Endothelial cell (in vitro differentiated cells): ENCODE results near the gene IQSEC1. TPM values are rescaled to one million over a fixed set of nuclear protein-coding genes. Genes with fewer than 3 reads are reported as not detected.
A peak's percentile ranks its signal among the peaks of the same experiment; 100 is the strongest.

Experiments
- DNase-seq: peaks from one replicate; pipeline ENCODE4 v3.0.0; 2021; ENCODE audit warnings: low spot score
- H3K27ac Mint-ChIP-seq: one replicate; pipeline ENCODE4 v1.8.0; 2021; ENCODE audit warnings: mixed read lengths, inconsistent platforms; ENCODE audit not compliant: unreplicated experiment
- H3K27me3 Mint-ChIP-seq: one replicate; pipeline ENCODE4 v1.8.0; 2021; ENCODE audit warnings: mild to moderate bottlenecking, moderate library complexity, mixed read lengths, inconsistent platforms; ENCODE audit not compliant: unreplicated experiment
- H3K36me3 Mint-ChIP-seq: one replicate; pipeline ENCODE4 v1.8.0; 2021; ENCODE audit warnings: mild to moderate bottlenecking, low read depth, mixed read lengths, inconsistent platforms; ENCODE audit not compliant: unreplicated experiment
- H3K4me1 Mint-ChIP-seq: one replicate; pipeline ENCODE4 v1.8.0; 2021; ENCODE audit warnings: mild to moderate bottlenecking, mixed read lengths, inconsistent platforms; ENCODE audit not compliant: unreplicated experiment
- H3K4me3 Mint-ChIP-seq: one replicate; pipeline ENCODE4 v1.8.0; 2021; ENCODE audit warnings: mild to moderate bottlenecking, mixed read lengths, inconsistent platforms; ENCODE audit not compliant: unreplicated experiment
- H3K9me3 Mint-ChIP-seq: one replicate; pipeline ENCODE4 v1.8.0; 2021; ENCODE audit warnings: mixed read lengths, inconsistent platforms; ENCODE audit not compliant: unreplicated experiment
- CTCF ChIP-seq: fragments of 200-600 bp; sonication (generic); IDR thresholded peaks from one replicate; pipeline ENCODE4 v1.5.0; 2021; ENCODE audit warnings: antibody characterized with exemption; ENCODE audit not compliant: unreplicated experiment
- total RNA-seq: library from RNA; stranded (reverse); fragmentation: NEBNext Ultra II Directional; extraction: Animal tissue kit (Norgen Biotek cat#: 25700); gene quantifications from one replicate; pipeline ENCODE4 v1.2.1, GENCODE V29; 2021; ENCODE audit not compliant: unreplicated experiment

Gene IQSEC1
- total RNA-seq, 1 donor from 2014 or later, result 75.3 TPM

- DNase-seq, result no peak
- peaks cover 16% of the 10 kb centered on the region for H3K27me3 Mint-ChIP-seq
- H3K27ac Mint-ChIP-seq, result no peak overlapping the region
- peaks cover 5% of the 10 kb centered on the region for H3K36me3 Mint-ChIP-seq
- no peak for TF ChIP-seq CTCF
- H3K4me1 Mint-ChIP-seq, result peaks cover 26% of the 10 kb centered on the region
- H3K4me3 Mint-ChIP-seq, result no peak overlapping the region
- no peaks in the 10 kb centered on the region for H3K9me3 Mint-ChIP-seq
These were observed 23.1 kb upstream of the IQSEC1 start for GRCh38 chr3:13096356-13096755.

DNA sequence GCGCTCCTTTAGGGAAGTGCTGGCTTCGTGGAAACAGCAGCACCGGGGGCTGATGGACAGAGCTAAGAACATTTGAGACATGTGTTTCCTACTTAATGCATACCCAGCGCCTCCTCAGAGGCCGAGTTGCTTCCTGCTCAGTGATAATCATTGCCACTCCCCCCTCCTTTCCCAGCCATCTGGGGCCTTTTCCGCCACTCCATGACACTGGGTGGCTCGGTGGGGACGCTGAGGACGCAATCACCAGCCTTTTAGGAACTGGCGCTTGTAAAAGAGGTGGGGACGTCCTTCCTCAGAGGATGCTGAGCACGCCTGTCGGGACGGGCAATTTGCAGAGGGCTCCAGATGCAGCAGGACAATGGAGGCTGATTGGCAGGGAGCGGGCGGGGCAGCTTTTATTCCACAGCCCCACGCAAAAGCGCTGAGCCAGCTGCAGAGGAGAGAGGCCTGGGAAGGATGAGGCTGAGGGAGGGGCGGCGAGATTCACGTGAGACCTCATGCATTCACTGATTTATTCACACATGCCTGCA, 22.2 kb upstream of the IQSEC1 start:
- Mint-ChIP-seq H3K27ac (no peak overlapping the region), H3K9me3 (no peaks in the 10 kb centered on the region), H3K36me3 (peaks cover 5% of the 10 kb centered on the region), H3K4me1 (peaks cover 26% of the 10 kb centered on the region), H3K27me3 (peaks cover 23% of the 10 kb centered on the region), H3K4me3 (no peak overlapping the region)
- no peak for TF ChIP-seq CTCF
- DNase-seq, result no peak

GRCh38 chr3:13093687-13094086, 20.5 kb upstream of the IQSEC1 start:
- Mint-ChIP-seq H3K4me1 (peaks cover 23% of the 10 kb centered on the region), H3K9me3 (no peaks in the 10 kb centered on the region), H3K27ac (no peak overlapping the region), H3K4me3 (peak overlapping the region; percentile 10), H3K27me3 (peaks cover 21% of the 10 kb centered on the region), H3K36me3 (peaks cover 5% of the 10 kb centered on the region)
- TF ChIP-seq CTCF, result no peak
- DNase-seq, result no peak

- peaks cover 5% of the 10 kb centered on the region for H3K36me3 Mint-ChIP-seq
- no peak for TF ChIP-seq CTCF
- peaks cover 20% of the 10 kb centered on the region for H3K4me1 Mint-ChIP-seq
- H3K9me3 Mint-ChIP-seq, result no peaks in the 10 kb centered on the region
- H3K27me3 Mint-ChIP-seq, result peaks cover 18% of the 10 kb centered on the region
- H3K27ac Mint-ChIP-seq, result no peak overlapping the region
- no peak overlapping the region for H3K4me3 Mint-ChIP-seq
- DNase-seq, result no peak
These were observed 19.7 kb upstream of the IQSEC1 start for GRCh38 chr3:13092621-13093617.
